Bronchus fibroblast of lung (primary cell): ENCODE measurements around the gene PTPRF. TPM values are rescaled to one million over a fixed set of nuclear protein-coding genes. Genes with fewer than 3 reads are reported as not detected.

Experiments used
- total RNA-seq: library from RNA; depleted of rRNA; stranded (reverse); fragments of >200 nt; gene quantifications from 2 replicates; pipeline ENCODE4 v1.2.3, GENCODE V29; 2015

PTPRF gene
- total RNA-seq: 54.3 and 56.8 TPM in 2 replicates

DNA sequence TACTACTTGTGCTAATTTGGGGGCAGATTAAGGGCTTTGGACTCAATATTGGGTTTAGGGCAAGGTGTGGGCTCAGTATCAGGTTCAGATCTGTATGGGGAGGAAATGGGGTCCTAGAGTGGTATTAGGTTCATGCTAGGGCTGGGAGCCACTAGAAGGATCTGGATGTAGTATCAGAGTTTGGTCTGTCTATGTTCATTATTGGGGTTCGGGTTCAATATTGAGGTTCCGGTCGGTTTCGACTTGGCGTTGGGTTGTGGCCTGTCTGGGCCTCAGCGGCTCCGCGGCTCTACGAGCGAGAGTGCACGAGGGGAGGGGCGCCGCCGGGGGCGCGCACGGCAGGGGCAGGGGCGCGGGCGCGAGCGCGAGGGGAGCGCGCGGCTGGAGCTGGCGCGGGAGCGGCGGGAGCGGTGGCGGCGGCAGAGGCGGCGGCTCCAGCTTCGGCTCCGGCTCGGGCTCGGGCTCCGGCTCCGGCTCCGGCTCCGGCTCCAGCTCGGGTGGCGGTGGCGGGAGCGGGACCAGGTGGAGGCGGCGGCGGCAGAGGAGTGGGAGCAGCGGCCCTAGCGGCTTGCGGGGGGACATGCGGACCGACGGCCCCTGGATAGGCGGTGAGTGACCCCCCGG is at the start of gene PTPRF:
Gene PTPRF (plus strand): TSS at position 401 of the 624 bp plus-strand sequence. CDS start 14,193 bp downstream, outside the sequence.

Other genes with a start within 250 kb of the PTPRF start
- gene C1orf210, start 245.3 kb upstream of the PTPRF start, total RNA-seq: not detected in 2 replicates
- 0.34 and 1.2 TPM in 2 replicates for gene TIE1, start 229.9 kb upstream of the PTPRF start, total RNA-seq
- under 0.01 TPM in 1 of 2 replicates, not detected in the other for gene MPL, start 193.1 kb upstream of the PTPRF start, total RNA-seq
- gene CDC20, start 171.9 kb upstream of the PTPRF start, total RNA-seq: 183 and 220 TPM in 2 replicates
- gene ELOVL1, start 162.9 kb upstream of the PTPRF start, total RNA-seq: 107 and 116 TPM in 2 replicates
- gene MED8, start 141.1 kb upstream of the PTPRF start, total RNA-seq: 71.8 and 72.6 TPM in 2 replicates
- gene SZT2, start 141.0 kb upstream of the PTPRF start, total RNA-seq: 9.8 and 12.3 TPM in 2 replicates
- 63.2 and 71.1 TPM in 2 replicates for gene HYI, start 77.0 kb upstream of the PTPRF start, total RNA-seq
- 17.1 and 19.0 TPM in 2 replicates for gene KDM4A, start 119.3 kb downstream of the PTPRF start, total RNA-seq
- gene ST3GAL3, start 176.7 kb downstream of the PTPRF start, total RNA-seq: 16.3 and 19.6 TPM in 2 replicates